NCI-H748 (cell line): Measurements from ENCODE around the gene COL25A1.
"Not testable (repeated sequence)": the region's sequence is repeated elsewhere in the genome, so short reads cannot be mapped to it uniquely, and the experiment has no call there.

Experiments
- DNase-seq: peaks from one replicate; lab custom pipeline; 2025; ENCODE audit not compliant: unreplicated experiment; lab: John Stamatoyannopoulos, UW

The COL25A1 gene

DNA sequence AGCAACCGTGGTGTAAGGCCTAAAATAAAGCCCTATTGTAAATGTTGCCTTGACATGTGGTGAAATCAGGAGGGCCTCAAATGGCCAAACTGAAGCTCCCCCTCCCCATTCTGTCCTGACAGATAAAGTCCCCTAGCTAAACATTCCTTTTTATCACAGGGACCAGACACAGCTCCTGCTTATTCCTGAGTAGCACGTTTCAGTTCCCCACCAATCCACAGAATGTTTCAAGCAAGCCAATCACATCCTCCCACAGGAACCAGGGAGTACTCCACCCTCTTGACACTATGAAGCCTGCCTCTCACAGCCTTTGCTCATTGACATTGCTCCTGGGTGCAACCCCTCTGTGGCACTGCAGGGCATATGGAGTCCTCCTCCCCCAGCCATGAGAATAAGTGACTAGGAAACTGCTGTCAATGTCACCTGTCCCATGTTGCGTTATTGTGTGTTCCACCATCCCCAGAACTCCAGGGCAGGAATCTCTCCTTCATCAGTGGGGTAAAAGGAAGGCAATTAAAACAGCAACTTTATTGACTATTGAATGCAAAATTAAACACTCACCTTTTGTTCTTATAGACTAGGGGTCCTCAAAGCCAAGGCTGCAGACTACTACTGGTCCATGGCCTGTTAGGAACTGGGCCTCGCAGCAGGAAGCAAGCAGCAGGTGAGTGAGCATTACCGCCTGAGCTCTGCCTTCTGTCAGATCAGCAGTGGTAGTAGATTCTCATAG lies 128.1 kb downstream of the COL25A1 start:
- DNase-seq, result no peak

GRCh38 chr4:109172301-109172700 lies 130.2 kb downstream of the COL25A1 start:
- DNase-seq, result no peak

- no peak for DNase-seq
Observed at GRCh38 chr4:109171070-109171469, 131.4 kb downstream of the COL25A1 start.

DNA sequence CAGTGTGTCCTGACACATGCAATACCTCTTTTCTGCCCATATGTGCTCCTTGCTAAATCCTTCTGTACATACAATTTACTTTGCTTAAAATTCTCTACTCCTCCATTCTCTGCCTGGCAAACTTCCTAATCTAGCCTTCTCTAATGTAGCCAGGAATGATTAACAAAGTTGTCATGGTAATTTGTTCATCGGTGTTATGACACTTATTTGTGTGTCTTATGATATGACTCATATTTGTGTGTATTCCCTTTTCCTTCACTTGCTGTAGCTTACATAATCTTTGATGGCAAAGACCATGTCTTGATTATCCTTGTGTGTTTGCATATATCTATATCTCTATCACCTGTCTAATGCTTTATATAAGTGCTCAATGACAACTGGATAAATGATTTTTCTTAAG lies 133.3 kb downstream of the COL25A1 start:
- no peak for DNase-seq

GRCh38 chr4:109166586-109166985 lies 135.9 kb downstream of the COL25A1 start:
- no peak for DNase-seq

- no peak for DNase-seq
Observed at GRCh38 chr4:109166126-109166525, 136.3 kb downstream of the COL25A1 start.

GRCh38 chr4:109164011-109164410 lies 138.4 kb downstream of the COL25A1 start:
- no peak for DNase-seq

- no peak for DNase-seq
Observed at GRCh38 chr4:109163493-109163892, 139.0 kb downstream of the COL25A1 start.

GRCh38 chr4:109162759-109163158 lies 139.7 kb downstream of the COL25A1 start:
- DNase-seq, result no peak

DNA sequence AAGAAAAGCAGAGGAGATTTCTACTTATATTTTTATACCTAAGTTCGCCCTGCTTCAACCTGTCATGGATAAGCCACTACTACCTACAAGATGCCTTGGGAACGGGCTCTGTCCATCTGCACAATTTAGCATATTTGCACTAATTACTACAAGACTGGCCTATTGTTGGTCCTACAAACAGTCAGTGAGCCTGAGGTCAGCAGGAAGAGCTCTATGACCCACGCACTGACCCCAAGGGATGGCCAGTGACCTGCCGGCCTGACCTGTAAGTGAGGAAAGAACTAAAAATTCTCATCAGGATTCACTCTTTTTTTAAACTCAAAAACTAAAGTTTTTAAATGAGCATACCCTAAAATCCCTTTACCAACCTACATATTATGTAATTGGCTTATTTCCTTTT lies 142.0 kb downstream of the COL25A1 start:
- no peak for DNase-seq

DNA sequence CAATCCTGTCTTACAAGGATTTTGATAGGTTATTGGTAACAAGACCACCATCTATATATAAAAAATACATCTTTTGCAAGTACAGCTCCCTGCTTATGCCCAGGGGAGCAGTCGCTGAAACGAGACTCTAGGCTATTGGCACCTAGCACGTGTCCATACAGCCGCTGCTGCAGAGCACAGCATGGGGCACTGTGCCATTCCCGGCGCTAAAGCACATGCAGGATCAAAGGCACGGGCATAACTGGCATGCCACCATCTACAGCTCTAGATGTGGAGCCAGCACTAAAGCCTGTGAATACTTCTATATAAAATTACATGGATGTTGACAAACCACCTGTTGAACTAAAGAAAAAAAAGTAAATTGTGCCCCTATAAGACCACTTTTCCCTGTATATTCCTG lies 144.8 kb downstream of the COL25A1 start:
- no peak for DNase-seq

DNA sequence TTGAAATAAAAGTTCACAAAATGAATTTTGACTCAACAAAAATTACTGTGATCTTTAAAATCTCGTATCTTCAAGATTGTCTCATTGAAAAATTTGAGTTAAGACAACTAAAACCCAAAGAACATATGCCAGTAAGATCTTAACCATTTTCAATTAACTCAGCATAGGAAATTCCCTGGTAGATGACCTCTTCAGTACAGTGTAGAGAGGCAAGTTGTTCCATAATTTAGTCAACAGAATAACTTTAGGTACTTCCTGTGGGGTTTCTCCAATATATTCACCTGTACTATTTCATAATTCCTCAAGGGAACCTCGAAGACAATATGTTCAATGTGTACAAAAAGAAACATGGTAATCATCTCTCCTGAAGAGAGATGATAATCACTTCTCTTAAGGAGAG lies 145.3 kb downstream of the COL25A1 start:
- no peak for DNase-seq

- DNase-seq, result no peak
Observed at GRCh38 chr4:109156356-109156755, 146.1 kb downstream of the COL25A1 start.

DNA sequence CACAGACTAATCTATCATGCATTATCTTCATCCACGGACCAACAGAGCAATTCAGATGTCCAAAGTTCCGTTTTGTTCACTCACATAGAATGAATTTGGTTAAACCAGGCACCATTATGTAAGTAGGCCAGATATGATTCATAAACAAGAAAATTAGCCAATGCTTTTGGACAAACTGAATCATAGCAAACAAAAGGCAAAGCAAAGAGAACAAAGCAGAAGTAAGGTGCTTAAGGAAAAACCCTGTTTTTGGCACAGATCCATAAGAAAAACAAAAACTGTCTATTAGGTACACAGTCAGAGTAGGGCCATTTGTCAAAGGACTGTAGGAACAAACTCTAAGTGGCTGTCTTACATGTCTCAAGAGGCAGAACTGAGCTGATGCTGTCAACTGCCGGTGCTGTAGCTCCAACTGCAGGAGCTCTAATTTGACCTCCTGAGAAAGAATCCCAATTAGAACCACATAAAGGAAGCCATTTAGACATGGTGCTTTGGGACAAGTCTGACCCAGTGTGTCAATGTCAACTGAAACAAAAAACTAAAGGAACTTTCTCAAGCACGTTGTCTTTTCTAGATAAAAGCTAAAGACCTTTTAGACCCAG lies 146.7 kb downstream of the COL25A1 start:
- DNase-seq, result no peak

DNA sequence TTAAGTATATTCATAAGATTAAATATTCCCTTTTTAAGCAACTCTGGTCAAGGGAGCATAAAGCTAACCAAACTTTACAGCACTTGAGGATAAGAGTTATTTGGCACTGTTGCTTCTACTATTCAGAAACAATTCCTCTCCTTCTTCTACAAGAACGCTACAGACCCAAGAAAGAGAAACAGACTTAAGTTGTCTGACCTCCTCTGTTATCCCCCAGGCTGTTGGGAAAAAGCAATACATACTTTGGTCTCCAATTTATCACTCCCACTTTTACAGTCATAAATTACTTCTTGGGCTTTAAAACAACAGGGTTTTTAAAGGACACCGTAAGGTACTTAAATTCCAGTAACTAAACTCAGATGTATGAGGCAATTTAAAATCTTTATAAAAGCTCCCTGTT lies 147.4 kb downstream of the COL25A1 start:
- no peak for DNase-seq

GRCh38 chr4:109154424-109154823 lies 148.0 kb downstream of the COL25A1 start:
- DNase-seq, result no peak

DNA sequence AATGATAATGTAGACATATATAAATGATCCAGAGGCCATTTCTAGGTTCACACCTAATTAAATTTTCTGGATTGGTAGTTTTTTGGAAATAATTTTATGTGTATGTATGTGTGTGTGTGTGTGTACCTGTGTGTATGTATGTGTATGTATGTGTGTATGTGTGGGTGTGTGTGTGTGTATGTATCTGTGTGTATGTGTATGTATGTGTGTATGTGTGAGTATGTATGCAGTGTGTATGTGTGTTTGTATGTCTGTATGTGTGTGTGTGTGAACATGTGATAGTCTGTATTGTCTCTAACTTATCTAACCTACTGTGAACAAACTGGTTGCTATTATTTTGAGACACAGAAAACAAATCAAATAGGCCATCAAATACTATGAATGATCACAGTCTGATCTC lies 152.6 kb downstream of the COL25A1 start:
- DNase-seq, result no peak

GRCh38 chr4:109148577-109149075 lies 153.8 kb downstream of the COL25A1 start:
- no peak for DNase-seq

GRCh38 chr4:109147135-109147534 lies 155.3 kb downstream of the COL25A1 start:
- no peak for DNase-seq

DNA sequence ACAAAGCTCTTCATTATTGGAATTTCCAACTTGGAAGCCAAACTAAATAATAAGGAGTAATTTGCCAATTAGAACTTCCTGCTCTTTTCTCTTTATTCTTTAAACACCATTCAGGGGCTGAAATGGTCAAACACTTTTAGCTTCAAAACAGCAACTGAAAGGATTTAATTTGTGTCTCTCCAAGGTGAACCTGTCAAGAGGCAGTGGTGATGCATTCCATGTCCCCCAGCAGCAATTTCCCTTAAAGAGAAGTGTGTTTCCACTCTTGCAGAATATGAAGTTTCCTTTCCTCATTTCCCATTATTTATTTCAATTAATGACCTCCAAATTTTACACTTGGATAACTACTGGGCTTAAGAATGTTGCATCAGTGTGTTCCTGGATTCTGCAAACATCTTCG lies 156.0 kb downstream of the COL25A1 start:
- DNase-seq, result no peak

GRCh38 chr4:109138125-109138524 lies 164.3 kb downstream of the COL25A1 start:
- not testable (repeated sequence) for DNase-seq

DNA sequence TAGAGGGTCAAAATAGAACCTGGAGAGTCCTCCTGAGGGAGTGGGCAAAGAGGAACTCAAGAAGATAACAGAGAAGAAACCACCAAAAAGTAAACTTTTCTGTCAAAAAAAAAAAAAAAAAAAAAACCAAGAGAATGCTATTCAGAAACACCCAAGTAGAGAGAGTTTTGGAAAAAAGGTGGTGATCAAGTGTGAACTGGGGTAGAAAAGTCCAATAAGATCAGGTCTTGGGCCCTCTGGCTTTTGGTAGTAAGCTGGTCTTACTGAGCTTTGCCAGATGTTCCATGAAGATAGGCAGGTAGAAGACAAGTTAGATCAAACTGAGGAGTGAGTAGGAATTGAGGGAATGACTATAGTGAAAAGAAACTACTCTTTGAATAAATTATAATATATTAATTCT lies 167.5 kb downstream of the COL25A1 start:
- no peak for DNase-seq

DNA sequence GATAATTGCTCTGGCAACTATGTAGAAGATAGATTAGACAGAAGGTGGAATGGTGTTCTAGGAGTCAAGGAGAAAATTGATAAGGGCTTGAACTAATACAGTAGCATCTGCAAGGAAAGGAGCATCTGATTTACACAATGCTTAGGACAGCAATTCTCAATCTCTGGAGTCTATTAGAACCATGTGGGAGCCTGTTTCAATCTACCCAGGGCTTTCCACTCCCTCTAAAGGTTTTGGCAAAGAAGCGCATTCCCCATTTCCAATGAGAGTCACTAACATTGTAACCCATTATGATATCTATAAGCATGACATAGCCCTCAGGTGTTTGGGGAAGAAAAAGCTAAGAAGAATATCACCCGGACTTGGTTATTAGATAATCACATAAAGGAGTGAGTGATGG lies 168.2 kb downstream of the COL25A1 start:
- no peak for DNase-seq
